IPS-18c (cell line): Measurements from ENCODE around the gene NEDD4L.

ENCODE experiments used
- H3K4me3 ChIP-seq: 2 replicates; pipeline ENCODE4 v1.7.0; 2013; ENCODE audit warnings: low read depth, mild to moderate bottlenecking, low read length, moderate library complexity; ENCODE audit not compliant: insufficient read depth
- H3K9me3 ChIP-seq: one replicate; pipeline ENCODE4 v1.6.1; 2013; ENCODE audit warnings: mild to moderate bottlenecking, low read length, moderate library complexity; ENCODE audit not compliant: control insufficient read depth, insufficient read depth

NEDD4L gene

GRCh38 chr18:58065956-58066355 is 21.9 kb downstream of the NEDD4L start:
- Histone ChIP-seq H3K9me3 (peaks cover 2% of the 10 kb centered on the region), H3K4me3 (no peak overlapping the region)

- Histone ChIP-seq H3K9me3 (peaks cover 2% of the 10 kb centered on the region), H3K4me3 (no peak overlapping the region)
These were observed 23.6 kb downstream of the NEDD4L start for GRCh38 chr18:58067601-58068000.

- H3K4me3 ChIP-seq = no peak overlapping the region
These were observed 25.1 kb downstream of the NEDD4L start for GRCh38 chr18:58069099-58069498.

GRCh38 chr18:58069721-58070292 is 25.8 kb downstream of the NEDD4L start:
- Histone ChIP-seq H3K4me3 (no peak overlapping the region), H3K9me3 (peaks cover 2% of the 10 kb centered on the region)

More at GRCh38 chr18:58069099-58069498, 25.1 kb downstream of the NEDD4L start:
- peaks cover 2% of the 10 kb centered on the region for H3K9me3 ChIP-seq

- Histone ChIP-seq H3K9me3 (no peaks in the 10 kb centered on the region), H3K4me3 (no peak overlapping the region)
These were observed 32.0 kb downstream of the NEDD4L start for GRCh38 chr18:58076052-58076451.

GRCh38 chr18:58077329-58077728 is 33.3 kb downstream of the NEDD4L start:
- H3K9me3 ChIP-seq = no peaks in the 10 kb centered on the region
- H3K4me3 ChIP-seq = no peak overlapping the region

- no peak overlapping the region for H3K4me3 ChIP-seq
These were observed 35.0 kb downstream of the NEDD4L start for GRCh38 chr18:58078889-58079573.

GRCh38 chr18:58080451-58080850 is 36.4 kb downstream of the NEDD4L start:
- Histone ChIP-seq H3K4me3 (no peak overlapping the region), H3K9me3 (no peaks in the 10 kb centered on the region)

More at GRCh38 chr18:58078889-58079573, 35.0 kb downstream of the NEDD4L start:
- no peaks in the 10 kb centered on the region for H3K9me3 ChIP-seq

GRCh38 chr18:58087928-58088690 is 44.1 kb downstream of the NEDD4L start:
- no peaks in the 10 kb centered on the region for H3K9me3 ChIP-seq
- no peak overlapping the region for H3K4me3 ChIP-seq

- Histone ChIP-seq H3K4me3 (no peak overlapping the region), H3K9me3 (no peaks in the 10 kb centered on the region)
These were observed 44.7 kb downstream of the NEDD4L start for GRCh38 chr18:58088691-58089065.

- Histone ChIP-seq H3K4me3 (no peak overlapping the region), H3K9me3 (no peaks in the 10 kb centered on the region)
These were observed 47.1 kb downstream of the NEDD4L start for GRCh38 chr18:58091099-58091611.

GRCh38 chr18:58093311-58093803 is 49.3 kb downstream of the NEDD4L start:
- H3K4me3 ChIP-seq = no peak overlapping the region
- no peaks in the 10 kb centered on the region for H3K9me3 ChIP-seq

- Histone ChIP-seq H3K9me3 (no peaks in the 10 kb centered on the region), H3K4me3 (no peak overlapping the region)
These were observed 51.2 kb downstream of the NEDD4L start for GRCh38 chr18:58095222-58095621.

- H3K4me3 ChIP-seq = no peak overlapping the region
These were observed 51.6 kb downstream of the NEDD4L start for GRCh38 chr18:58095655-58096054.

GRCh38 chr18:58096658-58097057 is 52.6 kb downstream of the NEDD4L start:
- H3K4me3 ChIP-seq = no peak overlapping the region
- H3K9me3 ChIP-seq = no peaks in the 10 kb centered on the region

More at GRCh38 chr18:58095655-58096054, 51.6 kb downstream of the NEDD4L start:
- no peaks in the 10 kb centered on the region for H3K9me3 ChIP-seq

- H3K4me3 ChIP-seq = no peak overlapping the region
- no peaks in the 10 kb centered on the region for H3K9me3 ChIP-seq
These were observed 53.3 kb downstream of the NEDD4L start for GRCh38 chr18:58097121-58097906.

- H3K4me3 ChIP-seq = no peak overlapping the region
- no peaks in the 10 kb centered on the region for H3K9me3 ChIP-seq
These were observed 53.8 kb downstream of the NEDD4L start for GRCh38 chr18:58097907-58098166.
